HG03442 (cell line): ENCODE results near the gene BCAS1.

Source experiments
- ATAC-seq: cut with Tn5 transposase; IDR thresholded peaks from one replicate; pipeline ENCODE4 v1.9.1; 2021; ENCODE audit warnings: mild to moderate bottlenecking, moderate library complexity; ENCODE audit not compliant: unreplicated experiment

BCAS1 gene

GRCh38 chr20:53894707-53895384, 175.5 kb downstream of the BCAS1 start:
- ATAC-seq, result no peak
